NT2/D1 (cell line): Measurements from ENCODE around the gene SRXN1.

ENCODE experiments used
- YY1 ChIP-seq: IDR thresholded peaks from 2 replicates; pipeline ENCODE4 v1.6.1; 2011; ENCODE audit not compliant: insufficient read length, insufficient read depth
- ZNF274 ChIP-seq: IDR thresholded peaks from 2 replicates; pipeline ENCODE4 v1.6.1; 2011; ENCODE audit warnings: mild to moderate bottlenecking, low read depth, low read length

- TF ChIP-seq YY1, result no peak
- TF ChIP-seq ZNF274, result no peak
Measured at GRCh38 chr20:600141-600540, 52.9 kb downstream of the SRXN1 start.
